Measurements from ENCODE around the gene HMGCS1.
"Not testable (repeated sequence)": the region's sequence is repeated elsewhere in the genome, so short reads cannot be mapped to it uniquely, and the experiment has no call there.

HMGCS1 gene

DNA sequence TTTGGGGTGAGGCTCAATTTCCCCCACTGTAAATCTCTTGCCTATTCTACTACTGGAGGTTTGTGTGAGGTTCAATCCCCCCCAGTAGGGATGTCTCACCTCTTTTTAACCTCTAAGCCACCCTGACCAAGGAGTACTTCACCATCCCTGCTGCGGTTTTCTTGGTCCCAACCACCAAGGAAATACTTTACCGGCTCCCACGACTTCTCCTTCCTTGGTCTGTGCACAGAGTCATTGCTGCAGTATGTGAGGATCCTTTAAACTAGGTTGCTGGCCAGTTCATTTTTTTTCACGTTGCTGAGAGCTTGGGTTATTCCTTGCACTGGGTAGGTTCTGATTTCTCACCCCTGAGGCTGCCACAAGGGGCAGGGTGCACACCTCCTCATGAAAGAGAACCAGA, 22.5 kb upstream of the HMGCS1 start:
- TF ChIP-seq, protein P1, sequence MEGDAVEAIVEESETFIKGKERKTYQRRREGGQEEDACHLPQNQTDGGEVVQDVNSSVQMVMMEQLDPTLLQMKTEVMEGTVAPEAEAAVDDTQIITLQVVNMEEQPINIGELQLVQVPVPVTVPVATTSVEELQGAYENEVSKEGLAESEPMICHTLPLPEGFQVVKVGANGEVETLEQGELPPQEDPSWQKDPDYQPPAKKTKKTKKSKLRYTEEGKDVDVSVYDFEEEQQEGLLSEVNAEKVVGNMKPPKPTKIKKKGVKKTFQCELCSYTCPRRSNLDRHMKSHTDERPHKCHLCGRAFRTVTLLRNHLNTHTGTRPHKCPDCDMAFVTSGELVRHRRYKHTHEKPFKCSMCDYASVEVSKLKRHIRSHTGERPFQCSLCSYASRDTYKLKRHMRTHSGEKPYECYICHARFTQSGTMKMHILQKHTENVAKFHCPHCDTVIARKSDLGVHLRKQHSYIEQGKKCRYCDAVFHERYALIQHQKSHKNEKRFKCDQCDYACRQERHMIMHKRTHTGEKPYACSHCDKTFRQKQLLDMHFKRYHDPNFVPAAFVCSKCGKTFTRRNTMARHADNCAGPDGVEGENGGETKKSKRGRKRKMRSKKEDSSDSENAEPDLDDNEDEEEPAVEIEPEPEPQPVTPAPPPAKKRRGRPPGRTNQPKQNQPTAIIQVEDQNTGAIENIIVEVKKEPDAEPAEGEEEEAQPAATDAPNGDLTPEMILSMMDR (IDR thresholded peaks at IDR 0.05; ENCODE audit: low read depth, low read length, missing control alignments): no peak
- no peak overlapping the region for H3K4me3 ChIP-seq (replicated peaks; ENCODE audit: low read depth, low read length)
- no peak for DNase-seq (ENCODE audit: extremely low read depth, low read depth)

DNA sequence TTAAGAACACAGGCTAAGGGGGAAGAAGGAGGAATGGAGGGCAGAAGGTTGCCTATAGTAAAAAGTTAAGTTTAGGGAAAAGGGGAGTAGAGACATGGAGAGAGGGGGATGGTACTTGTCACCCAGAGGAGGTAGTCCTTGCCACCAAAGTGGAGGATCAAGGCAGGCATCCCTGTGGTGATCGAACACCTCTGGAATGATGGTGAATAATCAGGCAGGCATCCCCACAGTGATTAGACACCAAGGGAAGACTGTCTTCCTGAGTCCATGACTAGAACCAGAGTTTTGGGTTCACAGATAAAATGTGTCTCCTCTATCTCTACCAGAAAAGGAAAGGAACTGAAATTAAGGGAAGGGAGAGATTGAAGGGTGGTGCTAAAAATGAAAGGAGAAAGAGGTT, 19.2 kb upstream of the HMGCS1 start:
- H3K4me3 ChIP-seq (replicated peaks; ENCODE audit: low read depth, low read length): no peak overlapping the region
- TF ChIP-seq, protein P1 (IDR thresholded peaks at IDR 0.05; ENCODE audit: low read depth, low read length, missing control alignments): no peak
- DNase-seq (ENCODE audit: extremely low read depth, low read depth): no peak

DNA sequence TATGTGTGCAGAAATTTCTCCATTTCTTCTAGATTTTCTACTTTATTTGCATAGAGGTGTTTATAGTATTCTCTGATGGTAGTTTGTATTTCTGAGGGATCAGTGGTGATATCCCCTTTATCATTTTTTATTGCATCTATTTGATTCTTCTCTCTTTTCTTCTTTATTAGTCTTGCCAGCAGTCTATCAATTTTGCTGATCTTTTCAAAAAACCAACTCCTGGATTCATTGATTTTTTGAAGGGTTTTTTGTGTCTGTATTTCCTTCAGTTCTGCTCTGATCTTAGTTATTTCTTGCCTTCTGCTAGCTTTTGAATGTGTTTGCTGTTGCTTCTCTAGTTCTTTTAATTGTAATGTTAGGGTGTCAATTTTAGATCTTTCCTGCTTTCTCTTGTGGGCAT, 12.4 kb upstream of the HMGCS1 start:
- H3K4me3 ChIP-seq (replicated peaks; ENCODE audit: low read depth, low read length); DNase-seq (ENCODE audit: extremely low read depth, low read depth): not testable (repeated sequence)

DNA sequence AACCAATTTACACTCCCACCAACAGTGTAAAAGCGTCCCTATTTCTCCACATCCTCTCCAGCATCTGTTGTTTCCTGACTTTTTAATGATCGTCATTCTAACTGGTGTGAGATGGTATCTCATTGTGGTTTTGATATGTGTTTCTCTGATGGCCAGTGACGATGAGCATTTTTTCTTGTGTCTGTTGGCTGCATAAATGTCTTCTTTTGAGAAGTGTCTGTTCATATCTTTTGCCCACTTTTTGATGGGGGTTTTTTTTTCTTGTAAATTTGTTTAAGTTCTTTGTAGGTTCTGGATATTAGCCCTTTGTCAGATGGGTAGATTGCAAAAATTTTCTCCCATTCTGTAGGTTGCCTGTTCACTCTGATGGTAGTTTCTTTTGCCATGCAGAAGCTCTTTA, 10.3 kb upstream of the HMGCS1 start:
- not testable (repeated sequence) for H3K4me3 ChIP-seq (replicated peaks; ENCODE audit: low read depth, low read length); DNase-seq (ENCODE audit: extremely low read depth, low read depth)

DNA sequence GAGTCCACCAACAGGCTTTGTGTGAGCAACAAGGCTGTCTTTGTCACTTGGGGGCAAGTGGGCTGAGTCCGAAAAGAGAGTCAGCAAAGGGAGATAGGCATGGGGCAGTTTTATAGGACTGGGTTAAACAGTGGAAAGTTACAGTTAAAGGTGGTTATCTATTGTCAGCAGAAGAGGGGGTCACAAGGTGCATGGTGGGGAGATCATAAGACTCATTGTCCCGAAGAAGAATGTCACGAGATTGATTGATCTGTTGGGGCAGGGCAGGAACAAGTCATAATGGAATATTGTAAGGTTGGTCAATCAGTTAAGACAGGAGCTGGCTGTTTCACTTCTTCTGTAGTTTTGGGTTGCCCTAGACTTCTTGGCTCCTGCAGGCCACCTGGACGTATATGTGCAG, 7.6 kb upstream of the HMGCS1 start:
- no peak for DNase-seq (ENCODE audit: extremely low read depth, low read depth)
- no peak overlapping the region for H3K4me3 ChIP-seq (replicated peaks; ENCODE audit: low read depth, low read length)
- TF ChIP-seq, protein P1 (IDR thresholded peaks at IDR 0.05; ENCODE audit: low read depth, low read length, missing control alignments): no peak

DNA sequence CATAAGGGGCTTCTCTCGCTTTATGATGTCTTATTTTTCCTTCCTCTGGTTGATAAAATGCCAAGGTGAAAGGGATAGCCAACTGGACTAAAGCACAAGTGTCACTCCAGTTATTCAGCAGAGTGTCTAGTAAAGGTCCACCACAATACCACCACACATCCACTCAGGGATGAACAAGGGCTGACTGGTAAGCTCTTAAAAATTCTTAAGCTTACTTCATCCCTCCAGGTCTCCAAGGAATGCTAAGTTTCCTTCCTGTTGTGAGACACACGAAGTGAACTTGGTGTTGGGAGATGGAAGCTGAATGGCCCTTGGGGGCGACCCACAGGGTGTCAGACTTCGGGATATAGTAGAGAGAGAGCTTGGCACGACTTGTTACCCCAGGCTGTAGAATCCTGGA, 3.2 kb upstream of the HMGCS1 start:
- H3K4me3 ChIP-seq (replicated peaks; ENCODE audit: low read depth, low read length): no peak overlapping the region
- no peak for DNase-seq (ENCODE audit: extremely low read depth, low read depth)
- TF ChIP-seq, protein P1 (IDR thresholded peaks at IDR 0.05; ENCODE audit: low read depth, low read length, missing control alignments): no peak

DNA sequence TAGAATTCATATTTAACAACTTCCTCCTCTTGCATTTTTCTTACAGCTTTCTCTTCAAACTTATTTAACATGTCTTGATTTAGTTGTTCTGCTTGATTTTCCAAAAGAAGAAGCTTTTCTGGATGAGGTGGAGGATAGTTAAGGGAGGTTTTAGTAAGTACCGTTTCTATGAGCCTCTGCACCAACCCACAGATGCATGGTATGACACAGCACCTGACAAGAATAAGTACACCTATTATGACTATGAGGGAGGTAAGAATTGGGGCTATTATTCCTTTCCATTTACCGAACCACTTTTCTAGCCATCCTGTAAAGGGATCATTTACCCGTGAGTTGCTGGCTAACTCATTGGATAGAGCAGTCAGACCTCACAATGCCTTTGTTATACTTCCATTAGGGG, 2.5 kb upstream of the HMGCS1 start:
- no peak overlapping the region for H3K4me3 ChIP-seq (replicated peaks; ENCODE audit: low read depth, low read length)
- TF ChIP-seq, protein P1 (IDR thresholded peaks at IDR 0.05; ENCODE audit: low read depth, low read length, missing control alignments): no peak
- no peak for DNase-seq (ENCODE audit: extremely low read depth, low read depth)

DNA sequence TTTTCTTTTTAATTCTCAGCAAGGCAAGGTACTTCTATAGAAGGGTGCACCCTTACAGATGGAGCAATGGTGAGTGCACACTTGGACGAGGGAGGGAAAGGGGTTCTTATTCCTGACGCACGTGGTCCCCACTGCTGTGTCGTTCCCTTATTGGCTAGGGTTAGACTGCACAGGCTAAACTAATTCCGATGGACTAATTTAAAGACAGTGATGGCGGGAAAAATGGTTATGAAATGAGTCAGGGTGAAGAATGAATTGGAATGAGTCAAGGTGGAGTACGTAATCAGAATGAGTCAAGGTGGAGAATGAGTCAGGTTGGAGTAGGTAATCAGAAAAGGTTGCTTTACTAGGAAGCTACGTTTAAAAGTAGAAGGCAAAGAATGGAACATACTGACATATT, 2.1 kb upstream of the HMGCS1 start:
- TF ChIP-seq, protein P1 (IDR thresholded peaks at IDR 0.05; ENCODE audit: low read depth, low read length, missing control alignments): no peak
- DNase-seq (ENCODE audit: extremely low read depth, low read depth): no peak
- H3K4me3 ChIP-seq (replicated peaks; ENCODE audit: low read depth, low read length): no peak overlapping the region

Data from HFF-Myc (cell line).